Activated T-cell treated with anti-CD3 and anti-CD28 coated beads for 1 hour (primary cell): Measurements from ENCODE around the gene GFI1B.

ENCODE experiments used
- DNase-seq: peaks from one replicate; pipeline ENCODE4 v3.0.0-alpha.2; 2020; ENCODE audit warnings: low read depth

The GFI1B gene

GRCh38 chr9:133014696-133015095 is 36.2 kb downstream of the GFI1B start:
- no peak for DNase-seq

- peak; percentile 14 for DNase-seq
Observed at GRCh38 chr9:133023117-133023890, 44.8 kb downstream of the GFI1B start.

GRCh38 chr9:133026426-133026825 is 47.9 kb downstream of the GFI1B start:
- no peak for DNase-seq

- no peak for DNase-seq
Observed at GRCh38 chr9:133027134-133027533, 48.6 kb downstream of the GFI1B start.

- no peak for DNase-seq
Observed at GRCh38 chr9:133028221-133028620, 49.7 kb downstream of the GFI1B start.

- DNase-seq, result no peak
Observed at GRCh38 chr9:133029994-133030316, 51.5 kb downstream of the GFI1B start.

GRCh38 chr9:133030317-133031129 is 52.0 kb downstream of the GFI1B start, which contains the start of gene GTF3C5:
GTF3C5 (plus strand) TSS chr9:133030997; CDS start chr9:133031012, 15 bp downstream.
- DNase-seq, result peak; percentile 87

GRCh38 chr9:133031130-133031422 is 52.6 kb downstream of the GFI1B start:
- DNase-seq, result no peak

GRCh38 chr9:133031496-133031911 is 53.0 kb downstream of the GFI1B start:
- DNase-seq, result no peak

- no peak for DNase-seq
Observed at GRCh38 chr9:133032171-133032570, 53.7 kb downstream of the GFI1B start.

- DNase-seq, result no peak
Observed at GRCh38 chr9:133035669-133036068, 57.2 kb downstream of the GFI1B start.

- DNase-seq, result no peak
Observed at GRCh38 chr9:133037775-133038515, 59.5 kb downstream of the GFI1B start.

- DNase-seq, result peak; percentile 14
Observed at GRCh38 chr9:133040892-133041479, 62.5 kb downstream of the GFI1B start.
